GM12878 (cell line): Measurements from ENCODE around the gene KRT73.

ENCODE experiments used
- CREM ChIP-seq: IDR thresholded peaks from 2 replicates; pipeline ENCODE4 v1.6.1; 2014; ENCODE audit warnings: antibody characterized with exemption, low read depth
- EGR1 ChIP-seq, 2 experiments: IDR thresholded peaks; 1 replicate in 1 of 2; 2 replicates in 1 of 2; pipeline ENCODE4 v1.6.1; 2011 to 2012; ENCODE audit warnings: low read depth in 2 of 2, low read length in 2 of 2, borderline replicate concordance in 1 of 2, mild to moderate bottlenecking in 1 of 2, moderate library complexity in 1 of 2
- HDAC2 ChIP-seq: fragments of 200-600 bp; sonication (generic); IDR thresholded peaks from 2 replicates; pipeline ENCODE4 v1.6.1; 2017
- POLR2A ChIP-seq: IDR thresholded peaks from 2 replicates; pipeline ENCODE4 v1.6.1; 2011; ENCODE audit warnings: low read depth, mild to moderate bottlenecking, low read length
- POLR2AphosphoS5 ChIP-seq: IDR thresholded peaks from 2 replicates; pipeline ENCODE4 v1.6.1; 2011; ENCODE audit warnings: mild to moderate bottlenecking, low read length, inconsistent platforms
- TCF7 ChIP-seq: IDR thresholded peaks from 2 replicates; pipeline ENCODE4 v1.6.1; 2014; ENCODE audit warnings: antibody characterized with exemption, borderline replicate concordance
- TF ChIP-seq, protein P1 (sequence below), 3 experiments: IDR thresholded peaks in 2 of 3; conservative IDR thresholded peaks in 1 of 3; 2 replicates each; pipeline ENCODE4 v1.5.1; 2011; ENCODE audit warnings: low read depth in 3 of 3, low read length in 3 of 3, mild to moderate bottlenecking in 3 of 3, control low read depth in 2 of 3, moderate library complexity in 2 of 3, inconsistent platforms in 1 of 3, mixed read lengths in 1 of 3; ENCODE audit not compliant: control insufficient read depth in 2 of 3, insufficient read depth in 1 of 3; ENCODE audit errors: extremely low read depth in 1 of 3
- TF ChIP-seq, protein P2 (sequence below): IDR thresholded peaks from 2 replicates; pipeline ENCODE4 v1.6.1; 2011; ENCODE audit warnings: low read depth, low read length, improper control_type of control experiment, borderline replicate concordance

DNA sequence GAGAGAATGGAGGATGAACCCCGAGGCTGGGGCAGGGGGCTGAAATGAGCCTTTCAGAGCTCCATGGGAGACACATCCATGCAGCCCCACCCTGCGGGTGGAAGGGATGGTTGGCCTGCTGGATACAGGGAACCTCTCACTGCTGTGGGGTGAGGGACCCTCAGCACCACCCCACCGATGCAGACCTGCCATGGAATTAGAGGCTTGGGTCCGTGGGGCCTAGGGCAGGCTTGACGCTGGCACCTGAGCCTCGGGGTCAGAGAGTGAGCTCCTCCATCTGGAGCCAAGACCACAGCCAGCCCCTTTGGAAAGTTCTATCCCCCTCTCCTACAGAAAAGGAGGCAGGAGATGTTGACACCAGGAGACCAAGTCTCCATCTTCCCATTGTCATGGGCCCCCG lies 37.3 kb downstream of the KRT73 start:
- no peak for TF ChIP-seq POLR2A
- no peak for TF ChIP-seq HDAC2
- TF ChIP-seq, protein P1, sequence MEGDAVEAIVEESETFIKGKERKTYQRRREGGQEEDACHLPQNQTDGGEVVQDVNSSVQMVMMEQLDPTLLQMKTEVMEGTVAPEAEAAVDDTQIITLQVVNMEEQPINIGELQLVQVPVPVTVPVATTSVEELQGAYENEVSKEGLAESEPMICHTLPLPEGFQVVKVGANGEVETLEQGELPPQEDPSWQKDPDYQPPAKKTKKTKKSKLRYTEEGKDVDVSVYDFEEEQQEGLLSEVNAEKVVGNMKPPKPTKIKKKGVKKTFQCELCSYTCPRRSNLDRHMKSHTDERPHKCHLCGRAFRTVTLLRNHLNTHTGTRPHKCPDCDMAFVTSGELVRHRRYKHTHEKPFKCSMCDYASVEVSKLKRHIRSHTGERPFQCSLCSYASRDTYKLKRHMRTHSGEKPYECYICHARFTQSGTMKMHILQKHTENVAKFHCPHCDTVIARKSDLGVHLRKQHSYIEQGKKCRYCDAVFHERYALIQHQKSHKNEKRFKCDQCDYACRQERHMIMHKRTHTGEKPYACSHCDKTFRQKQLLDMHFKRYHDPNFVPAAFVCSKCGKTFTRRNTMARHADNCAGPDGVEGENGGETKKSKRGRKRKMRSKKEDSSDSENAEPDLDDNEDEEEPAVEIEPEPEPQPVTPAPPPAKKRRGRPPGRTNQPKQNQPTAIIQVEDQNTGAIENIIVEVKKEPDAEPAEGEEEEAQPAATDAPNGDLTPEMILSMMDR (IDR thresholded peaks at IDR 0.05 in 2 of 3, conservative IDR thresholded peaks at IDR 0.05 in 1 of 3; ENCODE audit: control insufficient read depth in 2 of 3, extremely low read depth in 1 of 3, insufficient read depth in 1 of 3, low read depth in 3 of 3, low read length in 3 of 3): no peak
- TF ChIP-seq POLR2AphosphoS5: no peak
- TF ChIP-seq, protein P2, sequence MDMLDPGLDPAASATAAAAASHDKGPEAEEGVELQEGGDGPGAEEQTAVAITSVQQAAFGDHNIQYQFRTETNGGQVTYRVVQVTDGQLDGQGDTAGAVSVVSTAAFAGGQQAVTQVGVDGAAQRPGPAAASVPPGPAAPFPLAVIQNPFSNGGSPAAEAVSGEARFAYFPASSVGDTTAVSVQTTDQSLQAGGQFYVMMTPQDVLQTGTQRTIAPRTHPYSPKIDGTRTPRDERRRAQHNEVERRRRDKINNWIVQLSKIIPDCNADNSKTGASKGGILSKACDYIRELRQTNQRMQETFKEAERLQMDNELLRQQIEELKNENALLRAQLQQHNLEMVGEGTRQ: no peak
- TF ChIP-seq TCF7: no peak
- TF ChIP-seq CREM: no peak
- TF ChIP-seq EGR1 (IDR thresholded peaks at IDR 0.05; ENCODE audit: borderline replicate concordance in 1 of 2, low read depth in 2 of 2, low read length in 2 of 2): no peak
